ENCODE data around the gene CACNA1E.

- TF ChIP-seq CTCF (IDR thresholded peaks at IDR 0.05) (no peak), POLR2A (IDR thresholded peaks at IDR 0.05) (no peak)
Observed at GRCh38 chr1:181660621-181661020, 177.3 kb downstream of the CACNA1E start.

Measured in lower leg skin (tissue), 3 donors.